ENCODE results near the gene CHI3L2. TPM values are rescaled to one million over a fixed set of nuclear protein-coding genes. Genes with fewer than 3 reads are reported as not detected.
A peak's percentile ranks its signal among the peaks of the same experiment; 100 is the strongest.

CHI3L2 gene
- total and polyA plus RNA-seq, 10 donors, result 6.0 to 159 (median 30.5) TPM

GRCh38 chr1:111223126-111223685, 4.3 kb upstream of the CHI3L2 start:
- H3K4me3 ChIP-seq, result peak overlapping the region in 1 of 8 donors; percentile 55
- H3K9me3 ChIP-seq, result no peaks in the 10 kb centered on the region
- TF ChIP-seq CTCF (IDR thresholded peaks at IDR 0.05 in 8 of 11, conservative IDR thresholded peaks at IDR 0.05 in 3 of 11) (peak in 3 of 11 experiments; percentile 7 to 27 (median 16)), POLR2A (IDR thresholded peaks at IDR 0.05) (no peak), POLR2AphosphoS5 (IDR thresholded peaks at IDR 0.05) (no peak)
- peak overlapping the region; percentile 63 to 88 (median 84) for H3K27ac ChIP-seq
- no peaks in the 10 kb centered on the region for H3K36me3 ChIP-seq
- intact Hi-C loops (cut with DNase I; ENCODE audit: low total_unique reads), result loop anchor here (10.0 kb wide), 1 partner anchor 112 kb away; no protein-coding TSS in a partner anchor
- peaks cover 43 to 100% (median 86%) of the 10 kb centered on the region in 6 donors for H3K4me1 ChIP-seq
- H3K27me3 ChIP-seq (replicated peaks in 1 of 7), result no peaks in the 10 kb centered on the region
- no peak for DNase-seq
- 73 to 80% (median 76%) methylated on average over 6 of the region's 6 CpGs for WGBS, 5 donors

DNA sequence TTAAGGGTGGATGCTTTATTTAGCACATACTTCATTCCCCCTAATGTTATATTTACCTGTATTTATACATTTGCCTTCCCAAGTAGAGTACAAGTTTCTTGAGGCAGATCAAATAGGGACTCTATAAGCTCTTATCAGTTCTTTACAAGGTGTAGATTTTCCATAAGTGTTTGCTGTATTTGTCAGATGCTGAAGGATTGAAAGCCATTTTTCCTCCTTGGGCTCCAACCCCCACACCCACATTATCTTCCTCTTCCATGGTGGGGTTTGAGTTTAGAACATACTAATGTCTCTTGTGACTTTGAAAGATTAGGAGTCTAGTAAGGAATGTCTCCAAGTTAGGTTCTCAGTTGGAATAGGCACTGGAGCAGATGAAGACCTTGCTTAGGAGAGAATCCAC, 2.4 kb upstream of the CHI3L2 start:
- intact Hi-C loops (cut with DNase I; ENCODE audit: low total_unique reads), result loop anchor here (5.0 to 10.0 kb wide), 2 partner anchors 110 to 172 kb away; no protein-coding TSS in a partner anchor
- Histone ChIP-seq H3K36me3 (no peaks in the 10 kb centered on the region), H3K27ac (peak overlapping the region; percentile 2 to 81 (median 63)), H3K4me3 (no peak overlapping the region), H3K9me3 (no peaks in the 10 kb centered on the region), H3K4me1 (peaks cover 35 to 96% (median 69%) of the 10 kb centered on the region in 6 donors), H3K27me3 (replicated peaks in 1 of 7) (no peaks in the 10 kb centered on the region)
- DNase-seq, result no peak
- no peak for TF ChIP-seq POLR2A (IDR thresholded peaks at IDR 0.05)

- peaks cover 27 to 96% (median 61%) of the 10 kb centered on the region in 6 donors for H3K4me1 ChIP-seq
- H3K4me3 ChIP-seq, result no peak overlapping the region
- no peak for DNase-seq
- H3K36me3 ChIP-seq, result no peaks in the 10 kb centered on the region
- intact Hi-C loops (cut with DNase I; ENCODE audit: low total_unique reads), result loop anchor here (5.0 to 10.0 kb wide), 2 partner anchors 109 to 171 kb away; no protein-coding TSS in a partner anchor
- H3K27ac ChIP-seq, result peak overlapping the region; percentile 30 to 81 (median 63)
- WGBS, 5 donors, result 42 to 68% (median 66%) methylated on average over 6 of the region's 6 CpGs
- H3K27me3 ChIP-seq (replicated peaks in 1 of 7), result no peaks in the 10 kb centered on the region
- TF ChIP-seq POLR2AphosphoS5 (IDR thresholded peaks at IDR 0.05), result peak in 1 of 3 donors; percentile 40
- TF ChIP-seq CTCF (IDR thresholded peaks at IDR 0.05 in 8 of 11, conservative IDR thresholded peaks at IDR 0.05 in 3 of 11), result no peak
- TF ChIP-seq POLR2A (IDR thresholded peaks at IDR 0.05), result no peak
- no peaks in the 10 kb centered on the region for H3K9me3 ChIP-seq
Observed at GRCh38 chr1:111225717-111226400, 1.7 kb upstream of the CHI3L2 start.

DNA sequence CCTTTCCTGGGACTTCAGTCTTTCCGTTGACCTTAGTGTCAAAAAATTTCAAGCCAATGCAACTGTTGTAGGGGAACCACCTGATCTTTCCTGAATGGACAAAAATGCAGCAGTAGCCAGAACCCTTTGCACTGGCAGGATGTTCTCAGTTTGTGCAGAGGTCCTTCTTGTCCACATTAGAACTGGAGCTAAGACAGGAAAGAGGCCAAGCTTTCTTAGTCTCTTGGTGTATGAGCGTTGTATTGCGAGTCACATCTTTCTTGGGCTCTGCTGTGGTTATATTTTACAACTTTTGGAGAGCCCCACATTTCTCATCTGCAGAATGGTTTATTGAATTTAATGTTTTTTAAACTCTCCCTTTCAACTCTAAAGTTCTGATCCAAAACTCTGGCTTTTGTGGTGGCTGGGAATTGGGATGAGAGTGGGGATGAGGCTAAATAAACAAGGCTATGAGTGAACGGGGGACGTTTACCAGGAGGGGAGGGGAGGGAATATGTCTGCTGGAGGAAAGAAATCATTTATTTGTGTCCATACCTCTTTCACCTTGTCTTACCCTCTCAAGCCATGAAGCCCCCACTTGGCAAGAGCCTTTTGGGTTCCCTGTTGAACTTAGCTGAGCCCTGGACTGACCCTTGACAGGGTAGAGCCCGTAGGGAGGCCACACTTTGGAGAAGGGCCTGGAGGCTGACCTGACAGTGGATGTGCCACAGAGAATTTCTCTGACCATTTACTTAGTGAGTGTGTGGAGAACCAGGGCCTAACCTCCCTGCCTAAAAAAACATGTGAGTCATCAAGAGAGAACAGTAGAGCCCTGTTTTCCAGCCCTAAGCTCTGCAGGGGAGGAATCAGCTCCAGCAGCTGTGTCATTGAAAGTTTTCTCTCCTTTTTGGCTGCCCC, 586 bp downstream of the CHI3L2 start:
- TF ChIP-seq CTCF (IDR thresholded peaks at IDR 0.05 in 8 of 11, conservative IDR thresholded peaks at IDR 0.05 in 3 of 11) (no peak), POLR2A (IDR thresholded peaks at IDR 0.05) (no peak), POLR2AphosphoS5 (IDR thresholded peaks at IDR 0.05) (no peak)
- intact Hi-C loops (cut with DNase I; ENCODE audit: low total_unique reads), result loop anchor here (5.0 to 10.0 kb wide), 2 partner anchors 107 to 169 kb away; no protein-coding TSS in a partner anchor
- H3K4me3 ChIP-seq, result no peak overlapping the region

More for the DNA sequence above, 586 bp downstream of the CHI3L2 start:
- H3K27me3 ChIP-seq (replicated peaks in 1 of 7), result no peaks in the 10 kb centered on the region
- H3K36me3 ChIP-seq, result no peaks in the 10 kb centered on the region
- WGBS, 5 donors, result 77 to 87% (median 83%) methylated on average over 6 of the region's 6 CpGs
- H3K9me3 ChIP-seq, result no peaks in the 10 kb centered on the region
- peak overlapping the region in 5 of 8 donors; percentile 61 to 81 (median 66) for H3K27ac ChIP-seq
- peaks cover 9 to 93% (median 39%) of the 10 kb centered on the region in 6 donors for H3K4me1 ChIP-seq
- no peak for DNase-seq

Data from spleen (tissue), 11 donors.